Stimulated activated CD8-positive, alpha-beta memory T cell treated with anti-CD3 and anti-CD28 coated beads, Interleukin-7, amount 100 ng/mL, for 4 hours (primary cell): ENCODE measurements around the gene UBAC1.
"Not testable (repeated sequence)": the region's sequence is repeated elsewhere in the genome, so short reads cannot be mapped to it uniquely, and the experiment has no call there.

ENCODE experiments used
- DNase-seq, 2 donors: peaks; one replicate each; pipeline ENCODE4 v3.0.0-alpha.2; 2020; ENCODE audit warnings: low read depth in 2 of 2

The UBAC1 gene

DNA sequence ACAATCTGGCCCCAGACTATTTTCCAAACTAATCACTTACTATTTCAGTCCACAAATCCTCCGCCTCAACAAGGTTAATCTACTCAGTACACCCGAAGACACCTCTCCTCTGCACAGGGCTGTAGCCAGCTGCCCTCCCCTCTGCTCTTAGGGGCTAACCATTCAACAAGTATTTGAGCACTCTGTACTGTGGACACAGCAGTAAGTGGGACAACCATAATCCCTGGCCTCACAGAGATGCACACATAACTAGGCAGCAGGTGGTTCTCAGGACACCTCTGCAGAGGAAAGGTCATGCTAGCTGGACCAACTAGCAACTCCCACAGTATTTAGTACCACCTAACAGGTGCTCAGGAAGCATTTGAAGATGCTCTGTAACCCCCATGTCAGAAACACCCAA, 59.3 kb downstream of the UBAC1 start:
- no peak for DNase-seq

DNA sequence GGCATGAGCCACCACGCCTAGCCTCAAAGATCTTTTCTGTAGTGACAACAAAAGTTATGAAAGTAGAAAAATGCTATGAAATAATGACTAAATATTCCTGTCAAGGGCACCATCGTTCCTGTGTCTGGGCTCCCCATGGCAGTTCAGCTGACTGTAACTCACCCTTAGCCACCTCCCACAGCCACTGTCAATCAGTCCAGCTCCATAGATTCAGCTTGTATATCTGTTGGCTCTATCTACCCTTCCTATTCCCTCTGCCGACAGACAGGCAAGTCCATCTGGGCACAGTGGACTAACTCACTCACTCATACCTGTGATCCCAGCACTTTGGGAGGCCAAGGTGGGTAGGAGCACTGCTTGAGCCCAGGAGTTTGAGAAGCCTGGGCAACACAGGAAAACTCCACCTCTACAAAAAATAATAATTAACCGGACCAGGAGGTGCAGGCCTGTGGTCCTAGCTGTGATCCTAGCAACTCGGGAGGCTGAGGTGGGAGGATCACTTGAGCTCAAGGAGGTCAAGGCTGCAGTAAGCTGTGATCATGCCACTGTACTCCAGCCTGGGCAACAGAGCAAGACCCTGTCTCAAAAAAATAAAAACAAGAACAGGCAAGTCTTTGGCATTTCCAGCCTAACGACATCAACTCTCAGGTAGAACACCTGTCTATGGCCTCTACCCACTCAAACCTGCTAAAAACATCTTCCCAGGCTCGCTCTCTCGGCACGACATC, 60.0 kb downstream of the UBAC1 start:
- DNase-seq: no peak

DNA sequence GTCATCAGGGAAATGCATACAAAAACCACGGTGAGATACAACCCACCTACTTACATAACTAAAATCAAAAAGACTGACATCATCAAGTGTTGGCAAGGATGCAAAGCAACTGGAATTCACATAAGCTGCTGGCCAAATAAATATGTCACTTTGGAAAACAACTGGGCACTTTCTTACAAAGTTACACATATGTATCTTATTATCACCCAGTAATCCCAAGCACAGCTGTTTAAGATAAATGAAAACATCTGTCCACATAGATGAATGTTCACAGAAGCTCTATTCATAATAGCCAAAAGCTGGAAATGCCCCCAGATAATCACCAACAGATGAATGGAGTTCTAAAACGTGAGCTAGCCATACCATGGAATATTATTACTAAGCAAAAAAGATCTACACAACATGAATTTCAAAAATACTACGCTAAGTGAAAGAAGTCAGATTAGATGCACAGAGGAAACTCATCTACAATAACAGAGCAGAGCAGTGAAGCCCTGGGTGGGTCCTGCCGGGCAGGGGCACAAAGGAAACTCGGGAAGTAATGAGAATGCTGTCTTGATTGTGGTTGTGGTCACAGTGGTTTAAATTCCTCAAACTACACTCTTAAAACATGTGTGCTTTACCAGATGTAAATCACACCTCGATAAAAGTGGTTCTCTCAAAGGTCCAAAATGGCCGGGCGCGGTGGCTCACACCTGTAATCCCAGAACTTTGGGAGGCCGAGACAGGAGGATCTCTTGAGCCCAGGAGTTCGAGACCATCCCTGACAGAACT, 62.4 kb downstream of the UBAC1 start:
- no peak for DNase-seq

DNA sequence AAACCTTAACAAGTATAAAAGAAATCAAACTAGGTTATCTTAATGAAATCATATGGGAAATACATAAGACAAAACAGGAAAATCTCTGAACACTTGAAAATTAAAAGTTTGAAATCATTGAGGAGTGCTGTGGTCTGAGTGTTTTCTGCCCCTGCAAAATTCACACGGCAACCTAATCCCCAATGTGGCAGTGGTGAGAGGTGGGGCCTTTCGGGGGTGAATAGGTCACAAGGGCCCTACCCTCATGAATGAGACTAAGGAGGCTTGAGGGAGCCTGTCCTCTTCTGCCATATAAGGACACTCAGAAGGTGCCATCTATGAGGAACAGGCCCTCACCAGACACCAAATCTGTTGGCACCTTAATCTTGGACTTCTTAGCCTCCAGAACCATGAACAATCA, 64.5 kb downstream of the UBAC1 start:
- DNase-seq: no peak

DNA sequence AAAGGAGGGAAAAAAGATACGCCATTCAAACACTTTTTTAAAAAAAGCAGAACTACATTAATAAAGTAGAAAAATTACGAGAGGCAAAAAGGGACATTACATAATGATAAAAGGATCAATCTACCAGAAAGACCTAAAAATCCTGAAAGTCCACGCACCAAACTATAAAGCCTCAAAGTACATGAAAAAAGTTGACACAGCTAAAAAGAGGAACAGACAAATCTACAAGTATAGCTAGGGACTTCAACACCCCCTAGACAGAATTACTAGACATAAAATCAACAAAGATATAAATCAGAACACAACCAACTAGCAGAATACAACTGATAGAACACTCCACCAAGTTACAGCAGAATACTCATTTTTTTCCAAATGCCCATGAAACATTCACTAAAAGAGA, 65.0 kb downstream of the UBAC1 start:
- no peak for DNase-seq

DNA sequence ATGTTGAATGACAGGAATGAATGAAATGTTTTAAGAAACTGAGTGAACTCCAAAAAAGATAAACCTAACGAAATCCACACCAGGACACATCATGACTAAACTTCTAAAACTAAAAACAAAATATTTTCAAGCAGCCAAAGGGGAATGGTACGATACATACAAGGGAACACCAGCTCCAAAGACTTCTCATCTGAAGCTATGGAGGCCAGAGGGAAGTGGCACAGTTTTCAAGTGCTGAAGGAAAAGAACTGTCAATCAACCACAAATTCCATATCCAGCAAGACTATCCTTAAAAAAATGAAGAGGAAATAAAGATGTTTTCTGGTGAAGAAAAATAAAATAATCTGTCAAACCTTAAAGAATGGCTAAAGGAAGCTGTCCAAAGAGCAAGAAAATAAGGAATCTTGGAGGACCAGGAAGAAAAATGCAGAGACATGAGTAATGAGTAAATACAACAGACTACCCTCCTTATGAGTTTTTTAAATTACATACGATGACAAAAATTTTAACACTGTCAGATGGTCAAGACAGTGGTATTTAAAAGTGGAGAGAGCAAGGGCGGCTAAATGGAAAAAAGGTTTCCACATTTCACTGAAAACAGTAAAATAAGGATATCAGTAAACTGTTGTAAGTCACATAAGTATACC, 65.8 kb downstream of the UBAC1 start:
- no peak for DNase-seq

DNA sequence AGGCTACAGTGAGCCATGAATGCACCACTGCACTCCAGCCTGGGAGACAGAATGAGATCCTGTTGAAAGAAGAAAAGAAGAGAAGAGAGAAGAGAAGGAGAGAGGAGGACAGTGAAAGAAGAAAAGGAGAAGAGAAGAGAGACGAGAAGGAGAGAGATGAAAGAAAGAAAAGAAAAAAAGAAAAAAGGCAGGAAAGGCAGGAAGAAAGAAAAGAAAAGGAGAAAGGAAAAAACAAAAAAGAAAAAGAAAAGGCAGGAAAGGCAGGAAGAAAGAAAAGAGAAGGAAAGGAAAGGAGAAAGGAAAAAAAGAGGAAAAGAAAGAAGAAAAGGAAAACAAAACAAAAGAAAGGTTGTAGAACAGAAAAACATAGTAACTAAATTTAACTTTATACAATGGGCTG, 68.1 kb downstream of the UBAC1 start:
- no peak for DNase-seq

DNA sequence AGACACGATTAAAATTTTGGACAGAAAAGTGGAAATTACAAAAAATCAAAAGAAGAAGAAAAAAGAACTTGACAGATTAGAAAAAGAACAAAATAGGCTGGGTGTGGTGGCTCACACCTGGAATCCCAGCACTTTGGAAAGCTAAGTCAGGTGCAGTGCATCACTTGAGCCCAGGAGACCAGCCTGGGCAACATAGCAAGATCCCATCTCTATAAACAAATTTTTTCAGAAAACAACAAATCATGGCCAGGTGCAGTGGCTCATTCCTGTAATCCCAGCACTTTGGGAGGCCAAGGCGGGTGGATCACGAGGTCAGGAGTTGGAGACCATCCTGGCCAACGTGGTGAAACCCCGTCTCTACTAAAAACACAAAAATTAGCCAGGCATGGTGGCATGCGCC, 68.8 kb downstream of the UBAC1 start:
- DNase-seq: not testable (repeated sequence)

DNA sequence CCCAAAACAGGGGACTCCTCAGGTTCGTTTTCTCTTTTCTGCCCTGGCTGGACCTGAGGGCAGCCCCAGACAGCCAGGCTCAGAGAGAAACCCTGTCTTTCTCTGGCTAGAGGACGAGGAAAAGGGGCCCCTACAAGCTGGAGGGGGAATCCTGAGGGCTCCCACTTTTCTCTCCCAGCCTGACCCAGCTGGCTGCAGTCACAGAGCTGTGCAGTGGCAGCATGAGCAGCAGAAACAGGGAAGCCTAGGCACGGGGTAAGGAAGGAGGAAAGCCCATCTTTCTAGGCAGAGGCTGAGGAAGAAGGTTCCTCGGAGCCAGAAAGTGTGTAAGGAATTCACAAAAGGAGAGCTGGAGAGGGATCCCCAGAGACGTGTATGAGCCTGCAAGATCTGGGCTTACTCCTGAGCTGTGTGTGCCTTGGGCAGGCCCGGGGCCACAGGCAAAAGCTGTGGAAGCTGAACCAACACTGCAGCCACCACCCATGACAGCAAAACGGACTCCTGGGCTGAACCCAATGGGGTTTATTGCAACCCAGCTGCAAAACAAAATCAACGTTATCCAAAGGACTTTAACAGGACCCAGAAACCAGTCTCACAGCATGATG, 70.0 kb downstream of the UBAC1 start:
- DNase-seq: no peak

DNA sequence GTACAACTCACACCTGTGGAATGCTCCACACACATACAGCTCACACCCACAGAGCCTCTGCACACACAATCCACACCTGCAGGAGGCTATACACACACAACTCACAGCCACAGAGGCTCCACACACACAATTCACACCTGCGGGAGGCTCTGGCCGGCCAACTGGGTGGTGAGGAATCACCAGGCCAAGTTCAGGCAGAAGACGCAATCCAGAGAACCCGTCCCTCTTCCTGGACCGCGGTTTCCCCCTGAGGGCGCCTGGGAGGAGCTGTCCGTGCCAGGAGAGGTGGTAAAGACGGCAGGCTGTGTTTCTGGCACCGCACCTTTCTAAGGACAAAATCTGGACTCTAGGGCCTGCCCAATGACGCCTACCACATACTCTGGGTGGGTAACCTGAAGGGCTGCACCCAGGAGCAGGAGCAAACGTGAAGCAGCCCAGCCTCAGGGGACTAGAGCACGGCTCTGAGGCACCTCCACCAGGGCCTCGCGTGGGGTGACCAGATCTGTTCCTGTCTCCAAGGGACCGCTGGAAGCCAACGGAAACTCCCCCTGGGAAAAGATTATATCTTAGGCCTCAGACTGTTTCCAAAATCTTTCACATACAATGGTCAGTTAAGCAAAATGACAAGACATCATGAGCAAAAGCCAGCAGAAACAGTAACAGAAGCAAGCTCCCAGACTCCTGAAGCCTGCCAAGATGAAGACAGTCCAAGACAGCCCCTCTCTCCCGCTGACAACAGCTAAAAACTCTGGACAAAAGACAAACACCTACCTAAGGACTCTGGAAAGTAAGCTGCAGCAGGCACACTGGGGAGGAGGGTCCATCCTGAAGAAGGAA, 70.8 kb downstream of the UBAC1 start:
- no peak for DNase-seq

DNA sequence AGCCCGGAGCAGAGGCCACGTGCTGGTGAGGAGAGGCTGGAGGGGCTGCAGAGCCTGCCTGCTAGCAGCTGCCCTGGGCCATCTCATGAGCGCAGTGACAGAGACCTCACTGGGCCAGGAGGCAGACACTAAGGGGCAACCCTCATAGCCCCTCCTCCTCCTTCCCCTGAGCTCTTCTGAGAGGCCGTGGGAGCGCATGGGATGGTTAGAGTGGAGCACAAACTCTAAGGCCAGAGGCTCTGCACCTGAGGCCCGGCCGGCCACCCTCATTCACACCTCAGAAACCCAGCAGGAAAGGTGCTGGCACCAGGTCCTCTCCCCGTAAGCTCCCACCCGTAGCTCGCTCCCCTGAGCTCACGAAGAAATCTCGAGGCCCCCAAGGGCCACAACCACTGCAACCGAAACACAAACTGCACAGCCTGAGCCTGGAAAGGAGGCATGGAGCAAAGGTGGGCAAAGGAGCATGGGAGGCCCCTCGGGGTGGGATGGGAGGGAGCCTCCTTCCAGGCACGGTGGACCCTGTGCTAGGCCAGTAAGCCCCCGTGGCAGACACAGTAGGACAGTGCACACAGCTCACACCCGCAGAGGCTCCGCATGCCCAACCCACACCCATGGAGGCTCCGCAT, 71.5 kb downstream of the UBAC1 start:
- no peak for DNase-seq

DNA sequence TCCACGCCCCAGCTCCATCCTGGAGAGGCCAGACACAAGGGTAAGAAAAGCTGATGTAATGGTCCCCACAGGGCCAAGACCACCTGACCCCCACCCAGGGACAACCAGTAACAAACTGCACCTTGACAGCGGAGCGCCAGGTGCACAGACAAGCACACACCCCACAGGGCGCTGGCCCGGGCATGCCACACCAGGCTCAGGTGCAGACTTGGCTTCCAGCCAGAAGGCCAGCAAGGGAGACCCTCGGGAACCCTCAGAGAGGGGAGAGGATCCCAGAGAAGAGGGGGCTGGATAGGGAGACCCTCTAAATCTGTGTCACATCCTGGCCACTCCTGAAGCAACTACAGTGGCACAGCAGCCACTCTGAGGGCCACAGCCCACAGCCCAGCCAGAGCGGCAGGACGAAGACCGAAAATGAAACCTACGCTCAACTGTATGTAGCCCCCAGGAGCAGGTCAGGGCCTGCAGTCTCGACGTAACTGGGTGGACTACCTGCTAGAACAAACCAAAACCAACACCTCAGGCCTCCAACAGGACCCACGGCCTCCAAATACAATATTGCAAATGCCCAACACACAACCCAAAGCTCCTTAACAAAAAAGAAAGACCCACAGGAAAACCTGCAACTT, 72.3 kb downstream of the UBAC1 start:
- DNase-seq: no peak

DNA sequence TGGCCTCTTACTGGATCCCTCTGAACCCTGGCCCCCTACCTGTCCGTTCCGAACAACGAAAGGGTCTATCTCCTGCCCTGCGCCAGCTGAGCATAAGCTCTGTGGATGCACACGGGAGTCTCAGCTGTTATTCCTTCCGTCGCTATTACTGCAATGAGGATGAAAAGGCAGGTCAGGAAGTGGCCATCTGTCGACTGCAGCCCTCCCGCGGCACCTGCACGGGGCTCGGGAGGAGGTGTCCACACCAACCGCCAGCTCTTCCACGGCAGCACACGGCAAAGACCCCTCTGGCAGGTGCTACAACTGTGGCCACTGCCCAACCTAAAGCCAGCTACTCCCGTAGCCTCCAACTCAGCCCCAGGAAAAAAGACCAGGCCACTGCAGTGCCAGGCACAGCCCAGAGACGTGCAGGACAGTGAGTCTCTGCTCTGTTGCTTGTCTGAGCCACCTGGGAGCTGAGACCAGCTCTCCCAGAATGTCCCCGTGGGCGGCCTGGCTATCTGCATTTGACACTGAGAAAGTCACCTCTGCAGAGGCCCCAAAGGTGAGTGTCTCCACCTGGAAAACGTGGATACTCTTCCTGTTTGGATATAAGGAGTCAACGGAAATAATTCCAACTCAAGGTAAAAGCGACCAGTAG, 72.9 kb downstream of the UBAC1 start:
- DNase-seq: no peak

DNA sequence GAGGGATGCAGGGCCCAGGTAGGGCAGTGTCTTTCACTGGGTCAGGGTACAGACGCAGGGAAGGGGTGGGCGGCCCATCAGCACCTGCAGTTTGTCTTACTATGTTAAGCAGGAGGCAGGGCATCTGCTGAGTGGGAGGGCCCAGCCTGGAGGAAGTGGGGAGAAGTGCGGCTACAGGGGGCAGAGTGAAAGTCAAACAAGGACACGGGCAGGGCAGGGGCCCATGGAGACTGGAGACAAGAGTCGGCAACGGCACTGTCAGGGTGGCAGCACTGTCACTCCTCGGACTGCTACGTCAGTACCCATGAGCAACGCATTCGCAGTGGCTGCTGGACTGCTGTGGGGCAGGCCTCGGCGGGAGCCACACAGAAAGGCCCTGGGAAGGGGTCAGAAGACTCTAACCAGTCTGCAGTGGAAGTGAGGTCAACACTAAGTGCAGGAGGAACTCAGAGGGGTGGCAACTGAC, 73.6 kb downstream of the UBAC1 start:
- peak; percentile 19 to 39 for DNase-seq

DNA sequence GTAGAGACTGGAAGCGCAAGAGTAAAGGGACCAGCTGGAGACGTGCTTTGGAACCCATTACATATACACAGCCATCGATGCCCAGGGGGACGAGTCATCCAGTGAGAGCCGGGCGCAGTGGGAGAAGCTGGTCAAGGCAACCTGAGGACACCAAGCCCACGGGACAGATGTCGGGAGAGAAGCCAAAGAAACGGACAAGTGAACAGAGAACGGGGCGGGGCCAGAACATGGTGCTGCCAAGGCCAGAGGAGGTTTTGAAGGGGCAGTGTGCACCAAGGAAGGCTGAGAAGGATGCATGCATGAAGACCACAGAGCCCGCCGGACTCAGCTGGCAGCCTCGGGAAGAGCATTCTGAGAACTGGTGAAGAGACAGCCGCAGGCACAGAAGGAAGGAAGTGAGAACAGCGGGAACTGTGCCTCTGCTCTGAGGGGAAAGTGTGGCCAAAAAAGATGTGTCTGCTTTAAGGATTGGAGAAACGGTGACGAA, 74.1 kb downstream of the UBAC1 start:
- no peak for DNase-seq

DNA sequence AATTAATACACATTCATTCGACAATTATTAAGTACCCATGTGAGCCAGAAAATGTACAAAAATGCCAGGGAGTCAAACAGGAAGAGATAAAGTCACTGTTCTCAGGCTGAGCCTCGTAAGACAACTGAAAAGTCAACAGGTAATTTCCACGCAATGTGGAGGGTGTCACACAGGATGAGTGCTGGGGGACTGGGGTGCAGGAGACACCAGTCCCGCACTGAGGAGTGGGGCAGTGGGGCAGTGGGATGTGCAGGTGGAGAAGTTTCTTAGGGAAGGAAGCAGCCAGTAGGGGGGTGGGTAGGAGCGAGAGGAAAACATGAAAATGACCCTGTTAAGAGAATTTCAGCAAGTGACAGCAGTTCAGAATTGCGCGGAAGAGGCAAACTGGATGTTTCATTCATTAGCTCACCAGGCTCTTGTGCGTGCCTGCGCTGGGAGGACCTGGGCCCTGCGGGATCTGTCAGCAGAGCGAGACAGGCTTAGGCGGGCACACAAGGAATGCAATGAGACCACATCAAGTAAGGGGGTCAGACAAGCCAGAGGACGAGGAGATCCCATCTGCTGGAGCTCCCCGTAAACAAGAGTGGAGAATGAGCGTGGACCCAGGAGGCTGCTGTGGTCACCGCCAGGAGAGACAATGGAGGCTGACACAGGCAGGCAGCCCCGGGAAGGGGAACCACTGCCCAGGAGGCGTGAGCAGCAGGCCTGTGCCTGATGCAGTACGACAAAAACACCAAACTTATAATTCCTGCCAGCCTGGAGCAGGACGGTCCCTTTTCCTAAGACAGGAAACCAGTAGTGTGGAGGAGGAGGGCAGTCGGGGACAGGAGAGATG, 74.8 kb downstream of the UBAC1 start:
- DNase-seq: no peak

DNA sequence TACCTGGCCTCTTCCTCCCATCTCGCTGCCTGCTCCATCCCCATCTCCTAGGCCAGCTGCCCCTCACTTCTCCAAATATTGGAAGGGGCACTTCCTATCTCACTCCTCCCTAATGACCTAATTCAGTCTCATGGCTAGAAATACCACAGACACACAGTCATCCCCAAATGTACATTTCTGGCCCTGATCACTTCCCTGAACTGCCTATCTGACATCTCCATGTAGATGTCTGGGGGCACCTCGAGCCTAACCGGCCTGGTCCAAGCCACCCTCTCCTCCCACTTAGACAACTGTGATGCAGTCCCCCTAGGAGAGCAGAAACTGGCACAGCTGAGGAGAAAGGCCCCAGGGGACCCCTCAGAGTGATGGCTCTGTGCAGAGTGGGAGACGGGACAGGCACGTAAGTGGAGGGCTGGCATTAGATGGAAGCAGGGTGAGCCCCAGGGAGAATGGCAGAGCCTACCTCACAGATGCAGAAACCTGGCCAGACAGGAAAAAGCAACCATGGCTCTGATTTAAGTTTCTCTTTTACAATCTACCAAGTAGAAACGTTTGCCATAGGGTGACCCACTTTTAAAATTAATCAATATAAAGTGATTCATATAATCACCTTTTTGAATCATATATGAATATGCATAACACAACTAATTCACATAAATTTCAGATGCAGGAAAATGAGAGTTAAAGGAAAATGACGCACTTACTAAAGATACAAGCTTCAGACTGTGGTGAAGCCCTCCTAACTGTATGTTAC, 75.9 kb downstream of the UBAC1 start:
- no peak for DNase-seq

DNA sequence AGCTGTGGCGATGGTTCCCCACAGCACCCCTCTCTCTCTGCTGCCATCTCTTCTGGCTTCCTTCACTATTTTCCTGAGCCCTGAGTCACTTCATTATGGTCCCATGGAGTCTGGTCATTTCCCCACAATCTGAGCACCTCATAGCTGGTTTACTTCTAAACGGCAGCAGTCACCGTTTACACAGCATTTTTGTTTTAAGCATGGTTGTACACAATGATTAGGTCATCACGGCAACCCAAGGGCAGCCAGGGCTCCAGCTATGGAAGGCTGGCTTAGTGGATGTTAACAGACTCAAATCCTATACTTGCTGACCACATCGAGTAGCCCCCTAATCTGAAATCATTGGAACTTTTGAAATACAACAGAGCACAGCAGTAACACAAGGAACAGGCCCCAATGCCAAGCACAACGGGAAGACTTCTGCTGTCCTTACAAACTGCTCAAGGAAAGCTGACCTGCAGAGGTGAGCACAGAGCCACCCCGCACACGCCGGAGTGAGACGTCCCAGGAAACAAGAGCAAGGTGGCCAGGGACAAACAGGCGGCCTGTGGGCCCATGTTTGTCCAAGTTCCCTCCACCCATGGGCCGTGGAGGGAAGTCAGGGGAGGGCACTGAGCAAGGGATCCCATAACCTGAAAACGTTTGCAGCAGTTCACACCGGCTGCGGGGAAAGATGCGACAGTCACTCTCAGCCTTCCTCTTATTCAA, 76.7 kb downstream of the UBAC1 start:
- DNase-seq: no peak
